Measurements from ENCODE around the gene EPHA1. TPM values are rescaled to one million over a fixed set of nuclear protein-coding genes. Genes with fewer than 3 reads are reported as not detected.

EPHA1 gene
- total RNA-seq, 4 donors from 2014 or later, result 0.94 TPM; not detected in 3

- TF ChIP-seq, protein P1, sequence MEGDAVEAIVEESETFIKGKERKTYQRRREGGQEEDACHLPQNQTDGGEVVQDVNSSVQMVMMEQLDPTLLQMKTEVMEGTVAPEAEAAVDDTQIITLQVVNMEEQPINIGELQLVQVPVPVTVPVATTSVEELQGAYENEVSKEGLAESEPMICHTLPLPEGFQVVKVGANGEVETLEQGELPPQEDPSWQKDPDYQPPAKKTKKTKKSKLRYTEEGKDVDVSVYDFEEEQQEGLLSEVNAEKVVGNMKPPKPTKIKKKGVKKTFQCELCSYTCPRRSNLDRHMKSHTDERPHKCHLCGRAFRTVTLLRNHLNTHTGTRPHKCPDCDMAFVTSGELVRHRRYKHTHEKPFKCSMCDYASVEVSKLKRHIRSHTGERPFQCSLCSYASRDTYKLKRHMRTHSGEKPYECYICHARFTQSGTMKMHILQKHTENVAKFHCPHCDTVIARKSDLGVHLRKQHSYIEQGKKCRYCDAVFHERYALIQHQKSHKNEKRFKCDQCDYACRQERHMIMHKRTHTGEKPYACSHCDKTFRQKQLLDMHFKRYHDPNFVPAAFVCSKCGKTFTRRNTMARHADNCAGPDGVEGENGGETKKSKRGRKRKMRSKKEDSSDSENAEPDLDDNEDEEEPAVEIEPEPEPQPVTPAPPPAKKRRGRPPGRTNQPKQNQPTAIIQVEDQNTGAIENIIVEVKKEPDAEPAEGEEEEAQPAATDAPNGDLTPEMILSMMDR (IDR thresholded peaks at IDR 0.05; ENCODE audit: low read depth), result no peak
These were observed 10.7 kb downstream of the EPHA1 start for GRCh38 chr7:143397710-143398530.

DNA sequence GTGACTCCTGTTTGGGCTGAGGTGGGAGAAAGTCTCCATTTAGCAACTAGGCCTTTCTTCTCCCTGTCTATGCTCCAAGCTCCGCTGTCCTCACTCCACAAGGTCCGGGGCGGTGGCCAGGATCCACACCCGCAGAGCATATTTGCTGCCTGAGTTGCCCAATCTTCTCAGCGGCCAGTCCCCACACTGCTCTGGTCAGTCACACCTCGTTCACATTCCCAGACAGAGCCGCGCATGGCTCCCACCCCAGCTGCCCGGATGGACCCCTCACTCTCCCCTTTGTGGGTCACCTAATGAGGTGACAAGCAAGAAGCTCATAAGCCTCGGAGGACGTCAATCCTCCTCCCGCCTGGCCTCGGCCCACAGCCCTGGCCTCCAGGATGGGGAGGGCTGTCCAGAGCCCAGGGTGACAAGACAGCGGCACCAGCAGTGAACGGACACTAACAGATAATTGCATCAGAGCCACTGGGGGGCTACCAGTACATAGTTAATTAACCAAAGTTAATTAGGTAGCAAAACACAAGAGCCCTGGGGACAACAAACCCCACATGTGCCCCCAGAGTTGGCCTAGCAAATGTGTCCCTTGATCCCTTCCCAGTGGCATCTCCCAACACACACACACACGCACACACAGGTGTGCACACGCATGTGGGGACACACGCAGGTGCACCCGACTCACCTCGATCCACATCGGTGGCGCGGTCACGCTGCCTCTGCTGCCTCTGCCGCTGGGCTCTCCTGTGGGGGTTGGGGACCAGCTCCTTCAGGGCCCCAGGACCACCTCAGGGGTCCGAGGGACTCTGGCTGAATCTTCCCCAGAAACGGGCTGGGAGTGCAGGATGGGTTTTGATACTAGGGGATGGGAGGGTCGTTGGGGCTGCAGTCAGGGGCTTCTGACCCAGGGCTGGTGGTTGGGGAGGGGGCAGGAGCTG, 11.8 kb downstream of the EPHA1 start:
- TF ChIP-seq, protein P1 (IDR thresholded peaks at IDR 0.05; ENCODE audit: low read depth), result no peak

- TF ChIP-seq, protein P1 (IDR thresholded peaks at IDR 0.05; ENCODE audit: low read depth), result no peak
These were observed 12.5 kb downstream of the EPHA1 start for GRCh38 chr7:143396182-143396581.

- TF ChIP-seq, protein P1 (IDR thresholded peaks at IDR 0.05; ENCODE audit: low read depth), result no peak
These were observed 13.2 kb downstream of the EPHA1 start for GRCh38 chr7:143395187-143396149.

DNA sequence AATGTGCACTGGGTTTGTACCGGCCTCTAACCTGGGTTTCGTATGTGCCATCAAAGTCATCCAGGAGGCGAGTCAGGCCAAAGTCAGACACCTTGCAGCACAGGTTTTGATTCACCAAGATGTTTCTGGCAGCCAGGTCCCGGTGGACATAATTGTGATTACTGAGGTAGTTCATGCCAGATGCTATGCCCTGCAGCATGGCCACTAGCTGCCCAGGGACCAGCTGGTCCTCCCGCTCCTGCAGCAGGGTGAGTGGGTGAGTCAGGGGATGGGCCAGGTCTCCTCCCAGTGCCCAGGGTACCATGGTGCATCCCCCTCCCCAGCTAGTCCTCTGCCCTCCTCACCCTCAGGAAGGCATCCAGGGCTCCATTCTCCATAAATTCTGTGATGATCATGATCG, 13.9 kb downstream of the EPHA1 start:
- TF ChIP-seq, protein P1 (IDR thresholded peaks at IDR 0.05; ENCODE audit: low read depth), result no peak

GRCh38 chr7:143394068-143394467, 14.6 kb downstream of the EPHA1 start:
- TF ChIP-seq, protein P1 (IDR thresholded peaks at IDR 0.05; ENCODE audit: low read depth), result no peak
